ENCODE data around the gene ZNF808. TPM values are rescaled to one million over a fixed set of nuclear protein-coding genes. Genes with fewer than 3 reads are reported as not detected.

ZNF808 gene
- total and polyA plus RNA-seq, 9 of the 15 experiments (the other 6 are each of a cell fraction or from before 2014, with no cell fraction given) = 3.1 to 20.1 (median 10.9) TPM

DNA sequence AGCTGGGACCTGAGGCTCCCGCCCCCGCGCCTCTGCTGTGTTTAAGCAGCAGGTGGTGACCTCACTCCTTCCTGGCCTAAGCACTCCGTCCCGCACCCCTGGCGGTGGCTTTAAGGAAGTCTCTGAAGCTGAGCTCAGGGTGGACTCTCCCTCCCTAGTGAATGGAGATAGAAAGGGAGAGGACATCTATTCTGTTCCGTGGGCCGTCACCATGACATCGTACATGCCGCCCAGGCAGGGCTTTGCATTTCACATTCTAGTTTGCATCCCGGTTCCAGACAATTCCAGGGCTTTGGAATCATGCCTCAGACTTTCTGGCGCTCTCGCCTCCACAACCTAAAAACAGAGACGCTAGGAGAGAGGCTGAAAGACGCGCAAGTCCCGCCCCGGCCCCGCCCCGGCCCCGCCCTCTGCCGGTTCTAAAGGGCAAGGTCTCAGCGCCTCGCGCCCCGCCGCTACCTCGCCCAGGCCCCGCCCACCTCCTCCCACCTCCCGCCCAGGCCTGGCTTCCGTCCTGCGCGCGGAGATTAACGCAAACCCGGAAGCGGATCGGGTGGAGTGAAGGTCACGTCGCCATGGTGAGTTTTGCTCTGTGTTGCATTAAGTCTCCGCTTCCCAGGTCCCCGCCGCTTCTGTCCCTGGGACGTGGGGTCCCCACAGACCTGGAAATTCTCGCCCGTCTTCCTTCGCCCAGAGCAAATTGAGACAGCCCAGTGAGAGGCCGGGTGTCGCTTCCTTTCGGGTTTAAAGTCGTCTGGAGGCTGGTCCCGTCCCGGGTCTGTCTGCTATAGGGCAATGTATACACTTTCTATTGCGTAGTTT, at the start of gene ZNF808 (continued):
- TF ChIP-seq ZNF318 (IDR thresholded peaks at IDR 0.05; ENCODE audit: borderline replicate concordance in 1 of 2, low read depth in 1 of 2) (no peak), ZNF431 (CRISPR knock-in tag; IDR thresholded peaks at IDR 0.05) (no peak), RBFOX2 (IDR thresholded peaks at IDR 0.05; ENCODE audit: low read depth, low read length) (peak; percentile 77), ZC3H8 (IDR thresholded peaks at IDR 0.05) (no peak)
- TF ChIP-seq, protein P1, sequence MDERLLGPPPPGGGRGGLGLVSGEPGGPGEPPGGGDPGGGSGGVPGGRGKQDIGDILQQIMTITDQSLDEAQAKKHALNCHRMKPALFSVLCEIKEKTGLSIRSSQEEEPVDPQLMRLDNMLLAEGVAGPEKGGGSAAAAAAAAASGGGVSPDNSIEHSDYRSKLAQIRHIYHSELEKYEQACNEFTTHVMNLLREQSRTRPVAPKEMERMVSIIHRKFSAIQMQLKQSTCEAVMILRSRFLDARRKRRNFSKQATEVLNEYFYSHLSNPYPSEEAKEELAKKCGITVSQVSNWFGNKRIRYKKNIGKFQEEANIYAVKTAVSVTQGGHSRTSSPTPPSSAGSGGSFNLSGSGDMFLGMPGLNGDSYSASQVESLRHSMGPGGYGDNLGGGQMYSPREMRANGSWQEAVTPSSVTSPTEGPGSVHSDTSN (CRISPR knock-in tag; IDR thresholded peaks at IDR 0.05; ENCODE audit: low read depth) = no peak
- TF ChIP-seq, protein P1 (tag; conservative IDR thresholded peaks at IDR 0.05; ENCODE audit: low read depth) = no peak
